Brain pericyte (primary cell): ENCODE results near the gene EARS2.

Experiments
- DNase-seq: peaks from one replicate; pipeline ENCODE4 v3.0.0-alpha.2; 2012; ENCODE audit warnings: low read depth, low spot score

EARS2 gene

DNA sequence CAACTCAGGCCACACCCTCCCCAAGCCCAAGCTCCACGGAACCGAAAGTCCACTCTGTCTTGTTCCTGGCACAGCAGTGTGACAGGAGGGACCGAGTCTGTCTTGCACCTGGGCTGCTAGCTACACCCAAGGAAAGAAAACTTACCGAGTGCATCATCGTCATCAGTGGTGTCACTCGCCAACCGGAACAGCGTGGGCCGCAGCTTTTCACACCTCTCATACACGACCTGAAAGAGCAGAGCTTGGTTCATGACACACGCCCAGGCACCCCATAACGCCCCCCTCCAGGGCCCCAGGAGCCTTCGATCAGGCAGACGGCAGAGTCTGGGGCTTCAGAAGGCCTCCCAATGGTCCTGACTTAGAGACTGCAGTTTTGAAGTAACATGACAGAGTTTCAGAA is 74.4 kb downstream of the EARS2 start:
- DNase-seq: no peak

DNA sequence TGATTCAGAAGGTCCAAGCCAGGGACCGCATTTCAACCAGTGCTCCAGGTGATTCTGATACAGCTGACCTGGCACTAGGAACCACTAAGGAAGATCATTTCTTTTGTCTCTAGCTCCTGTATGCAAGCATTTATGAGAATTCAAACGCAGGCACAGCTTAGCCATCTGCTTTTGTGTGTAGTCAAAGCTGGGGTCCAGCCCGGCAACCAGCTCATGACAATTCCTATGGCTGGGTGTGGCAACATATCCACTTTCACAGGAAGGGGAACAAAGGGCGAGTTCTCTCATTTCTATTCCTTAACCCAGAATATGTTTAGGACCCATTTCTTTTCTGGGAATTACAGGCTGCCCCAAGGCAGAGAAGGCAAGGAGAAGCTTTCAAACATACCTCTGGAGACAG is 76.9 kb downstream of the EARS2 start:
- DNase-seq: no peak

DNA sequence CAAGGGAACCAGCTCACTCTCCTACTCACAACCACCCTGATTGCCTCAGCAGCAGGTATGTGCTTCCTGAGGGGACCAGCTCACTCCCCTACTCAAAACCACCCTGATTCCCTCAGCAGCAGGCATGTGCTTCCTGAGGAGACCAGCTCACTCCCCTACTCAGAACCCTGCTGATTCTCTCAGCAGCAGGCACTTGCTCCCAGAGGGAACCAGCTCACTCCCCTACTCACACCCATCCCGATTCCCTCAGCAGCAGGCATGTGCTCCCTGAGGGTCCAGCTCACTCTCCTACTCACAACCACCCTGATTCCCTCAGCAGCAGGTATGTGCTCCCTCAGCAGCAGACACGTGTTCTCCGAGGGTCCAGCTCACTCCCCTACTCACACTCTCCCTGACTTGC is 78.0 kb downstream of the EARS2 start:
- DNase-seq: no peak

DNA sequence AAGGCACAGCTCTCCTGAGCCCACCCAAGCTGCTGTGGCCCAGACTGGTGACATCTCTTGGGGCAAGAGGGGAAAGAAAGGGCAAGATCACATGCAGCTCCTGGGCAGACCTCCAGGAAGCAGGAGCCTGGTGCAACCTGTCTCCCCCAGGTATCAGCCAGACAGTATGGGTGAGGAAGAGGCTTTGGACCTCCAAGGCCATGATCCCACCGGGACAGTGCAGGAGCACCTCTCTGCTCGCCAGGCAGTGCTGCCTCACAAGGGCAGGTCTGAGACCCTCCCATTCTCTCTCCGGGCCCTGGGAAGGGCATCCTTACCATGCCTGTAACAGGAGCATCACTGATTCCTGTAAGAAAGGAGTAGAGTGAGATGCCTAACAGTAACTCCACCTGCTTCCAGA is 78.6 kb downstream of the EARS2 start:
- DNase-seq: no peak

DNA sequence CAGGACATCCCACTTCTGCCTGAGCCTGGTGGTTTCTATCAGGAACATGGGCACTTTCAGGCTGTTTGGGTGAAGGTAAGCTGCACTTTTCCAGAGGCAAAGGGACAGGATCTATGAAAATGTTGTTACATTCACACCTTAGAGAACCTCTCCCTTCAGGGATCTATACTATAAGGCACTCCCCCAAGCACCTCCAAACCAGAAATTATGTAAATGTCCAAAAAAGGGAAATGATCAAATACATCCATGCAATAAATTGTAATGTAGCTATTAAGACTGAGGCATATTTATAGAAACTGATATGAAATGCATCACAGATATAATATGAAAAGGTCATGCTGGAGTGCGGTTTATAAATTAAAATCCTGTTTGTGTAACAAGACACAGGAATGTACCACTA is 80.9 kb downstream of the EARS2 start:
- DNase-seq: no peak
